Measurements from ENCODE around the gene RAB1A.
"Not testable (repeated sequence)": the region's sequence is repeated elsewhere in the genome, so short reads cannot be mapped to it uniquely, and the experiment has no call there.

RAB1A gene

DNA sequence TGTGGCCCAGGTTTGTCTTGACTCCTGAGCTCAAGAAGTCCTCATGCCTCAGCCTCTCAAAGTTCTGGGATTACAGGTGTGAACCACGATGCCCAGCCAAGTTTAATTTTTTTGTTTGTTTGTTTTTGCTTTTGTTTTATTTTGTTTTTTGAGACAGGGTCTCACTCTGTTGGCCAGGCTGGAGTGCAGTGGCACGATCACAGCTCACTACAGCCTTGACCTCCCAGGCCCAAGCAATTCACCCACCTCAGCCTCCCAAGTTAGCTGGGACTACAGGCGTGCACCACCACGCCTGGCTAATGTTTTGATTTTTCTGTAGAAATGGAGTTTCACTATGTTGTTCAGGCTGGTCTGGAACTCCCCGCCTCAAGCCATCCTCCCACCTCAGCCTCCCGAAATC lies 29.4 kb upstream of the RAB1A start:
- Histone ChIP-seq H3K9ac (ENCODE audit: low read length) (no peak overlapping the region), H3K4me3 (ENCODE audit: low read length) (no peak overlapping the region), H3K27me3 (ENCODE audit: control insufficient read depth, insufficient read depth, low read length) (no peaks in the 10 kb centered on the region), H3K4me1 (ENCODE audit: control insufficient read depth, insufficient read depth, low read length) (no peaks in the 10 kb centered on the region), H3K27ac (ENCODE audit: low read depth, low read length) (no peak overlapping the region), H3K36me3 (ENCODE audit: control insufficient read depth, insufficient read depth, low read length) (no peaks in the 10 kb centered on the region)

GRCh38 chr2:65158557-65158956 lies 28.7 kb upstream of the RAB1A start:
- Histone ChIP-seq H3K4me3 (ENCODE audit: low read length) (no peak overlapping the region), H3K27ac (ENCODE audit: low read depth, low read length) (no peak overlapping the region), H3K9ac (ENCODE audit: low read length) (no peak overlapping the region), H3K4me1 (ENCODE audit: control insufficient read depth, insufficient read depth, low read length) (no peaks in the 10 kb centered on the region), H3K36me3 (ENCODE audit: control insufficient read depth, insufficient read depth, low read length) (no peaks in the 10 kb centered on the region), H3K27me3 (ENCODE audit: control insufficient read depth, insufficient read depth, low read length) (no peaks in the 10 kb centered on the region)

- not testable (repeated sequence) for H3K27ac ChIP-seq (ENCODE audit: low read depth, low read length); H3K36me3 ChIP-seq (ENCODE audit: control insufficient read depth, insufficient read depth, low read length); H3K4me3 ChIP-seq (ENCODE audit: low read length); H3K27me3 ChIP-seq (ENCODE audit: control insufficient read depth, insufficient read depth, low read length); H3K9ac ChIP-seq (ENCODE audit: low read length); H3K4me1 ChIP-seq (ENCODE audit: control insufficient read depth, insufficient read depth, low read length)
Observed at GRCh38 chr2:65157856-65158255, 27.9 kb upstream of the RAB1A start.

- no peaks in the 10 kb centered on the region for H3K36me3 ChIP-seq (ENCODE audit: control insufficient read depth, insufficient read depth, low read length)
- H3K9ac ChIP-seq (ENCODE audit: low read length) = no peak overlapping the region
- no peaks in the 10 kb centered on the region for H3K4me1 ChIP-seq (ENCODE audit: control insufficient read depth, insufficient read depth, low read length)
- no peaks in the 10 kb centered on the region for H3K27me3 ChIP-seq (ENCODE audit: control insufficient read depth, insufficient read depth, low read length)
- H3K27ac ChIP-seq (ENCODE audit: low read depth, low read length) = no peak overlapping the region
- no peak overlapping the region for H3K4me3 ChIP-seq (ENCODE audit: low read length)
Observed at GRCh38 chr2:65156041-65156440, 26.1 kb upstream of the RAB1A start.

DNA sequence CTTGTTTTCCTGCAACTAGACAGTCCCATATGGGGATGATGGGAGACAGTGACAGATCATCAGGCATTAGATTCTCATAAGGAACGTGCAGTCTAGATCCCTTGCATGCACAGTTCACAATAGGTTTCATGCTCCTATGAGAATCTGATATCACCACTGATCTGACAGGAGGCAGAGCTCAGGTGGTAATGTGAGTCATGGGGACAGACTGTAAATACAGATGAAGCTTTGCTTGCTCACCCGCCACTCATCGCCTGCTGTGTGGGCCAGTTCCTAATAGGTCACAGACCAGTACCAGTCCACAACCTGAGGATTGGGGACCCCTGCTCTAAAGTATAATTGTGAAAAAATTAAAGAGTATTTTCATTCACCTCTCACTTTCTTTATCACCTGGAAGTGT lies 23.6 kb upstream of the RAB1A start:
- Histone ChIP-seq H3K9ac (ENCODE audit: low read length) (no peak overlapping the region), H3K4me3 (ENCODE audit: low read length) (no peak overlapping the region), H3K27me3 (ENCODE audit: control insufficient read depth, insufficient read depth, low read length) (no peaks in the 10 kb centered on the region), H3K36me3 (ENCODE audit: control insufficient read depth, insufficient read depth, low read length) (no peaks in the 10 kb centered on the region), H3K4me1 (ENCODE audit: control insufficient read depth, insufficient read depth, low read length) (no peaks in the 10 kb centered on the region), H3K27ac (ENCODE audit: low read depth, low read length) (no peak overlapping the region)

DNA sequence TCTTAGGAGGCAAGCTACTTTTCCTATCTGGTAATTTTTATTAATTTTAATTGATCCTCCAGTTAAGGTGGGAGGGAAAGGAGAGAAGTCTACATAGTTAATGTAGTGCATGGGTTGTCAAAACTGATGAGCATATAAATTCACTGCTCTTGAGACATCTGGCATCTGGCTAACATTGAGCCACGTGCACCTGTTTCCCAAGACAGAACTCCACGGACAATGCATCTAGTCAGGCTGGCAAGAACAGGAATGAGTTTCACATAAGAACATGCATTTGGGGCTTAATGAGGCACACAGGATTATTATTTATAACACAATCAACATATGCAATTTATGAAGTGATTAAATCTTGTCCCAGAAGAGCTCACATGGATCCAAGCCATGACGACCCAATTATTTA lies 16.2 kb upstream of the RAB1A start:
- H3K27me3 ChIP-seq (ENCODE audit: control insufficient read depth, insufficient read depth, low read length) = no peaks in the 10 kb centered on the region
- H3K27ac ChIP-seq (ENCODE audit: low read depth, low read length) = no peak overlapping the region
- no peak overlapping the region for H3K4me3 ChIP-seq (ENCODE audit: low read length)
- no peaks in the 10 kb centered on the region for H3K4me1 ChIP-seq (ENCODE audit: control insufficient read depth, insufficient read depth, low read length)
- H3K9ac ChIP-seq (ENCODE audit: low read length) = no peak overlapping the region
- H3K36me3 ChIP-seq (ENCODE audit: control insufficient read depth, insufficient read depth, low read length) = no peaks in the 10 kb centered on the region

DNA sequence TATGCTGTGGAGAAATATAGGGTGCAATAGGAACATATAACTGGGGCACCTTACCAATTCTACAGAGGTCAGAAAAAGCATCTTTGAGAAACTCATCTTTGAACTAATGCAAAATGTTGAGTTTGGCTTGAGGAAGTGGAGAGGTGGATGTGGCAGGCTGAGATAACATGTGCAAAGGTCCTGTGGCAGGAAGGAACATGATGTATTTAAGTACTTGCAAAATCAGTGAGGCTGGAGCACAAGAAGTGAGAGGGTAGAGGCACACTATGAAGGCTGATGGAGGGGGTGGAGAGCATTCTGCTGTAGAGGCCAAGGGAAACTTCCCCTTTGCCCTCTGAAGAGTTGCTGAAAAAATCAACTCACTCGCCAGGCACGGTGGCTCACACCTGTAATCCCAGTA lies 14.7 kb upstream of the RAB1A start:
- H3K4me1 ChIP-seq (ENCODE audit: control insufficient read depth, insufficient read depth, low read length) = no peaks in the 10 kb centered on the region
- no peak overlapping the region for H3K27ac ChIP-seq (ENCODE audit: low read depth, low read length)
- no peaks in the 10 kb centered on the region for H3K36me3 ChIP-seq (ENCODE audit: control insufficient read depth, insufficient read depth, low read length)

DNA sequence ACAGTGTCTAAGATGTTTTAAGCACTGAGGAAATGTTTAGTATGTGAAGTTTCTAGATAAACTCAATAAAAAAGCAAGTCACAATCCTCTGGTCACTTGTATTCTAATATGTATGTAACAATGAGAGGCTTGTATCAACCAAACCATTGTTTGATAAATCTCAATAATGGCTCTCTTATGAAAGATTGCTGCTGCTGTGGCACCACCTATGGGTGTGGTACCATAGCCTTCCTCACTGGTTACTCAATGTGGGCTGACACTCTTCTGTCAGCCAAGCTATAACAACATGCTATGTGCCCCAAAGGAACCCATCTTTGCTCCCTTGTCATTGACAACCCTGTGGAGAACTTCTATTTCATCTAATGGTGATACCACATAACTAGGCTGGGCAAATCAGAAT lies 12.6 kb upstream of the RAB1A start:
- Histone ChIP-seq H3K27ac (ENCODE audit: low read depth, low read length) (no peak overlapping the region), H3K9ac (ENCODE audit: low read length) (no peak overlapping the region), H3K4me3 (ENCODE audit: low read length) (no peak overlapping the region), H3K36me3 (ENCODE audit: control insufficient read depth, insufficient read depth, low read length) (no peaks in the 10 kb centered on the region), H3K27me3 (ENCODE audit: control insufficient read depth, insufficient read depth, low read length) (no peaks in the 10 kb centered on the region), H3K4me1 (ENCODE audit: control insufficient read depth, insufficient read depth, low read length) (no peaks in the 10 kb centered on the region)

More for the DNA sequence above, 14.7 kb upstream of the RAB1A start:
- H3K9ac ChIP-seq (ENCODE audit: low read length) = no peak overlapping the region
- H3K4me3 ChIP-seq (ENCODE audit: low read length) = no peak overlapping the region
- H3K27me3 ChIP-seq (ENCODE audit: control insufficient read depth, insufficient read depth, low read length) = no peaks in the 10 kb centered on the region

GRCh38 chr2:65137197-65137775 lies 7.4 kb upstream of the RAB1A start:
- H3K27me3 ChIP-seq (ENCODE audit: control insufficient read depth, insufficient read depth, low read length) = no peaks in the 10 kb centered on the region
- no peak overlapping the region for H3K4me3 ChIP-seq (ENCODE audit: low read length)
- no peaks in the 10 kb centered on the region for H3K36me3 ChIP-seq (ENCODE audit: control insufficient read depth, insufficient read depth, low read length)
- H3K9ac ChIP-seq (ENCODE audit: low read length) = no peak overlapping the region
- no peaks in the 10 kb centered on the region for H3K4me1 ChIP-seq (ENCODE audit: control insufficient read depth, insufficient read depth, low read length)
- H3K27ac ChIP-seq (ENCODE audit: low read depth, low read length) = no peak overlapping the region

- H3K36me3 ChIP-seq (ENCODE audit: control insufficient read depth, insufficient read depth, low read length) = no peaks in the 10 kb centered on the region
- H3K4me1 ChIP-seq (ENCODE audit: control insufficient read depth, insufficient read depth, low read length) = no peaks in the 10 kb centered on the region
- no peak overlapping the region for H3K4me3 ChIP-seq (ENCODE audit: low read length)
- no peaks in the 10 kb centered on the region for H3K27me3 ChIP-seq (ENCODE audit: control insufficient read depth, insufficient read depth, low read length)
- no peak overlapping the region for H3K9ac ChIP-seq (ENCODE audit: low read length)
- H3K27ac ChIP-seq (ENCODE audit: low read depth, low read length) = no peak overlapping the region
Observed at GRCh38 chr2:65136253-65136652, 6.3 kb upstream of the RAB1A start.

- no peak overlapping the region for H3K9ac ChIP-seq (ENCODE audit: low read length)
- H3K4me1 ChIP-seq (ENCODE audit: control insufficient read depth, insufficient read depth, low read length) = no peaks in the 10 kb centered on the region
- H3K27me3 ChIP-seq (ENCODE audit: control insufficient read depth, insufficient read depth, low read length) = no peaks in the 10 kb centered on the region
- H3K36me3 ChIP-seq (ENCODE audit: control insufficient read depth, insufficient read depth, low read length) = no peaks in the 10 kb centered on the region
- H3K27ac ChIP-seq (ENCODE audit: low read depth, low read length) = no peak overlapping the region
- no peak overlapping the region for H3K4me3 ChIP-seq (ENCODE audit: low read length)
Observed at GRCh38 chr2:65134158-65134557, 4.3 kb upstream of the RAB1A start.

GRCh38 chr2:65133626-65134025 lies 3.7 kb upstream of the RAB1A start:
- no peak overlapping the region for H3K9ac ChIP-seq (ENCODE audit: low read length)
- H3K36me3 ChIP-seq (ENCODE audit: control insufficient read depth, insufficient read depth, low read length) = no peaks in the 10 kb centered on the region
- H3K4me1 ChIP-seq (ENCODE audit: control insufficient read depth, insufficient read depth, low read length) = peaks cover 2% of the 10 kb centered on the region
- no peak overlapping the region for H3K27ac ChIP-seq (ENCODE audit: low read depth, low read length)
- H3K27me3 ChIP-seq (ENCODE audit: control insufficient read depth, insufficient read depth, low read length) = peaks cover 2% of the 10 kb centered on the region
- no peak overlapping the region for H3K4me3 ChIP-seq (ENCODE audit: low read length)

GRCh38 chr2:65132930-65133329 lies 3.0 kb upstream of the RAB1A start:
- not testable (repeated sequence) for H3K4me1 ChIP-seq (ENCODE audit: control insufficient read depth, insufficient read depth, low read length); H3K4me3 ChIP-seq (ENCODE audit: low read length); H3K27me3 ChIP-seq (ENCODE audit: control insufficient read depth, insufficient read depth, low read length); H3K36me3 ChIP-seq (ENCODE audit: control insufficient read depth, insufficient read depth, low read length); H3K27ac ChIP-seq (ENCODE audit: low read depth, low read length); H3K9ac ChIP-seq (ENCODE audit: low read length)
